Kidney capillary endothelial cell (primary cell): ENCODE data around the gene ELAPOR1.

Experiments
- DNase-seq: peaks from one replicate; pipeline ENCODE4 v3.0.0-alpha.2; 2018; ENCODE audit warnings: low spot score

ELAPOR1 gene, protein sequence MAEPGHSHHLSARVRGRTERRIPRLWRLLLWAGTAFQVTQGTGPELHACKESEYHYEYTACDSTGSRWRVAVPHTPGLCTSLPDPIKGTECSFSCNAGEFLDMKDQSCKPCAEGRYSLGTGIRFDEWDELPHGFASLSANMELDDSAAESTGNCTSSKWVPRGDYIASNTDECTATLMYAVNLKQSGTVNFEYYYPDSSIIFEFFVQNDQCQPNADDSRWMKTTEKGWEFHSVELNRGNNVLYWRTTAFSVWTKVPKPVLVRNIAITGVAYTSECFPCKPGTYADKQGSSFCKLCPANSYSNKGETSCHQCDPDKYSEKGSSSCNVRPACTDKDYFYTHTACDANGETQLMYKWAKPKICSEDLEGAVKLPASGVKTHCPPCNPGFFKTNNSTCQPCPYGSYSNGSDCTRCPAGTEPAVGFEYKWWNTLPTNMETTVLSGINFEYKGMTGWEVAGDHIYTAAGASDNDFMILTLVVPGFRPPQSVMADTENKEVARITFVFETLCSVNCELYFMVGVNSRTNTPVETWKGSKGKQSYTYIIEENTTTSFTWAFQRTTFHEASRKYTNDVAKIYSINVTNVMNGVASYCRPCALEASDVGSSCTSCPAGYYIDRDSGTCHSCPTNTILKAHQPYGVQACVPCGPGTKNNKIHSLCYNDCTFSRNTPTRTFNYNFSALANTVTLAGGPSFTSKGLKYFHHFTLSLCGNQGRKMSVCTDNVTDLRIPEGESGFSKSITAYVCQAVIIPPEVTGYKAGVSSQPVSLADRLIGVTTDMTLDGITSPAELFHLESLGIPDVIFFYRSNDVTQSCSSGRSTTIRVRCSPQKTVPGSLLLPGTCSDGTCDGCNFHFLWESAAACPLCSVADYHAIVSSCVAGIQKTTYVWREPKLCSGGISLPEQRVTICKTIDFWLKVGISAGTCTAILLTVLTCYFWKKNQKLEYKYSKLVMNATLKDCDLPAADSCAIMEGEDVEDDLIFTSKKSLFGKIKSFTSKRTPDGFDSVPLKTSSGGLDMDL

GRCh38 chr1:109113590-109114341 lies at the start of gene ELAPOR1:
ELAPOR1 (plus strand) TSS chr1:109114115; CDS start chr1:109114184, 69 bp downstream.
- DNase-seq, result no peak

DNA sequence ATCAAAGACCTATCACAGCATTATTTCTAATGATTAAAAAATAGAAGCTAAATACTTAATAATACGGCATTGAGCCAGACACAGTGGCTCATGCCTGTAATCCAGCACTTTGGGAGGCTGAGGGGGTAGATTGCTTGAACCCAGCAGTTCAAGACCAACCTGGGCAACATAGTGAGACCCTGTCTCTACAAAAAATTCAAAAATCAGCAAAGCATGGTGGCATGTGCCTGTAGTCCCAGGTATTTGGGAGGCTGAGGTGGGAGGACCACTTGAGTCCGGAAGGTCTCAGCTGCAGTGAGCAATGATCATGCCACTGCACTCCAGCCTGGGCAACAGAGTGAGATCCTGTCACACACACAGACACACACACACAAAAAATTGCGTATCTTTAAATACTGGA lies 48.8 kb upstream of the ELAPOR1 start:
- no peak for DNase-seq

DNA sequence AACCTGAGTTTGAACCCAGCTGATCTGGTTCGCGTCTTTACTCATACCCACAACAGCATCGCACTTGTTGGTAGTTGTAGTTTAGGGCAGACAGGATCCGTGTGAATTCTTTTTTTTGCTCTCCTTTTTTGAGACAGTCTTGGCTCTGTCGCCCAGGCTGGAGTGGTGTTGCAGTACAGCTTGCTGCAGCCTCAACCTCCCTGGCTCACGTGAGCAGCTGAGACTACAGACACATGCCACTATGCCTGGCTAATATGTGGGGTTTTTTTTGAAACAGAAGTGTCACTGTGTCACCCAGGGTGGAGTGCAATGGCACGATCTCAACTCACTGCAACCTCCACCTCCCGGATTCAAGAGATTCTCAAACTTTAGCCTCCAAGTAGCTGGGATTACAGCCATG lies 46.0 kb upstream of the ELAPOR1 start:
- DNase-seq, result no peak

- DNase-seq, result no peak
Observed at GRCh38 chr1:109069294-109069693, 44.6 kb upstream of the ELAPOR1 start.

DNA sequence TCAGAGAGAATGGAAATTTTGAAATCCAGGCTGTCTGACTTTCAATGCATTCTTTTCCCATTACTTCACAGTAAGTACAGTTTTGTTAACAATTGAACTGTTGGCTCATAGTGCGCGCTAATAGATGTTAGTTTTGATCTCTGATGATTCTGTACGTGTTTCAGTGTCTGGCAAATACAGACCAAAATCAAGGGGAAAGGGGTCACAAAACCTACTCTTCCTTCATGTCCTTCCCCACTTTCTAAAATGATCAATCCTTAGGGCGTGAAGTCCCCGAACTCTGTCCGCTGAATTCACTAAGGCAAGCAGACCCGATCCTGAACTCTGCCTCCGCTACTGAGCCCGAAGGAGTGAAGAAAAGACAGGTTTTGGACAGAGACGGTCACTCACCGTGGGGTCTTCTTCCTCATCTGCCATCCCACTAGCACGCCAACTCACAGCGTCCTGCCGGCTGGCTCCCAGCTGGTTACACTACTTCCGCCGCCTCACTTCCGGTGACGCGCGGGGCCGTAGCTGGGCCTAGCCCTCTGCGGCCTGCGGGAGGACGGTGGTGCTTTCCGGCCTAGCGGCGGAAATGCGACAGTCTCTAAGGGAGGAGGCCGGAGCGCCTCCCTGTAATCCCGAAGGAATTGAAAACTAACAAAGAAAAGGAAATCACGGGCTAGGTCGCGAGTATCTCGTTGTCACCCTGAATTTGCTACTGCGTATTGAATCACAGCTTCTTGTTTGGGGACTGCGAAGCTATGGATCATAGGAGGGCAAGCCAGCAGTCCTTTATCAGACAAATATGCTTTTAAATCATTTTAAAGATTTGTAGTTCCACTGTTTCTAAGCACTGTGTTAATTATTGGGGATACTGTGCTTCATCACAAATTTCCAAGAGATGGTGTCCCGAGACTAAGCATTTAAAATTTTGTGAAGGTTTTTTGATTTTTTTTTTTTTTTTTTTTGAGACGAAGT lies 38.1 kb upstream of the ELAPOR1 start, which contains the start of gene TAF13:
TSS of gene TAF13 (minus strand) at position 473 of the 960 bp plus-strand sequence. CDS start at position 417, 56 bp downstream.
- peak; percentile 98 for DNase-seq

DNA sequence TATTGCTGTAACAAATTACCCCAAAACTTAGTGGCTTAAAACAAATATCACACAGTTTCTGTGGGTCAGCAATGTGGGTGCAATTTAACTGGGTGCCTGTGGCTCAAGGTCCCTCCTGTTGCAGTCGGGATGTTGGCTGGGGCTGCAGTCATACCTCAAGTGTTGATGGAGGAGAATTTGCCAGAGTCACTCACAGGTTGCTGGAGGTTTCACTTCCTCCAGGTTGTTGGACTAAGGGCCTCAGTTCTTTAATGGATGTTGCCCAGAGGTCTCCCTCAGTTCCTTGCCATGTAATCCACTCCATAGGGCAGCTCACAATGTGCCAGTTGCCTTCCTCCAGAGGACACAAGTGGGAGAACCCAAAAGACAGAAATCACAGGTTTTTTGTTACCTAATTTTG lies 35.6 kb upstream of the ELAPOR1 start:
- DNase-seq, result no peak

- no peak for DNase-seq
Observed at GRCh38 chr1:109079240-109079622, 34.7 kb upstream of the ELAPOR1 start.

- no peak for DNase-seq
Observed at GRCh38 chr1:109080441-109081082, 33.4 kb upstream of the ELAPOR1 start.

DNA sequence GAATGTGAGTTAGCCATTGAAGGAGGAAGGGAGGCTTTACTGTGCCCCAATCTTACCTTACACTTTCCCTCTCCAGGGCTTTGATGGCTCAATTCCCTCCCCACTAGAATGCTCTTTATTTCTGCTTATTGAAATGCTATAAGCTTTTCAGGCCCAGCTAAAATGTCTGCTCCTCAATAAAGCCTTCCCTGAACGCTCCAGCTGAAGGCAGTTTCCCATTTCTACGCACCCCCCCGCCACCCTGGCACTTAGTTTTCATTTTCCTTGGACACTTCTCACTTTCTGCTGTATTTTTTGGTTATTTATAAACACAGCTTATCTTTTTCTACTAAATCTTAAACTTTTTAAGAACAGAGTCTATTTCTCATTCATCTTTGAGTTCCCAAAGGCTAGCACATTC lies 30.4 kb upstream of the ELAPOR1 start:
- no peak for DNase-seq

GRCh38 chr1:109083923-109084322 lies 30.0 kb upstream of the ELAPOR1 start:
- DNase-seq, result no peak

GRCh38 chr1:109084563-109085517 lies 29.1 kb upstream of the ELAPOR1 start:
- no peak for DNase-seq

GRCh38 chr1:109089242-109090015 lies 24.5 kb upstream of the ELAPOR1 start:
- no peak for DNase-seq

GRCh38 chr1:109090196-109091077 lies 23.5 kb upstream of the ELAPOR1 start, which contains the start of gene TMEM167B:
TMEM167B (plus strand) TSS chr1:109090764; CDS start chr1:109090873, 109 bp downstream.
- DNase-seq, result peak; percentile 86

GRCh38 chr1:109091078-109091838 lies 22.7 kb upstream of the ELAPOR1 start:
- DNase-seq, result peak; percentile 48

GRCh38 chr1:109091839-109092193 lies 22.1 kb upstream of the ELAPOR1 start:
- peak; percentile 42 for DNase-seq

GRCh38 chr1:109094377-109094803 lies 19.5 kb upstream of the ELAPOR1 start:
- no peak for DNase-seq
